ENCODE measurements around the gene ARMC9.
A peak's percentile ranks its signal among the peaks of the same experiment; 100 is the strongest.
"Not testable (repeated sequence)": the region's sequence is repeated elsewhere in the genome, so short reads cannot be mapped to it uniquely, and the experiment has no call there.

ARMC9 gene

DNA sequence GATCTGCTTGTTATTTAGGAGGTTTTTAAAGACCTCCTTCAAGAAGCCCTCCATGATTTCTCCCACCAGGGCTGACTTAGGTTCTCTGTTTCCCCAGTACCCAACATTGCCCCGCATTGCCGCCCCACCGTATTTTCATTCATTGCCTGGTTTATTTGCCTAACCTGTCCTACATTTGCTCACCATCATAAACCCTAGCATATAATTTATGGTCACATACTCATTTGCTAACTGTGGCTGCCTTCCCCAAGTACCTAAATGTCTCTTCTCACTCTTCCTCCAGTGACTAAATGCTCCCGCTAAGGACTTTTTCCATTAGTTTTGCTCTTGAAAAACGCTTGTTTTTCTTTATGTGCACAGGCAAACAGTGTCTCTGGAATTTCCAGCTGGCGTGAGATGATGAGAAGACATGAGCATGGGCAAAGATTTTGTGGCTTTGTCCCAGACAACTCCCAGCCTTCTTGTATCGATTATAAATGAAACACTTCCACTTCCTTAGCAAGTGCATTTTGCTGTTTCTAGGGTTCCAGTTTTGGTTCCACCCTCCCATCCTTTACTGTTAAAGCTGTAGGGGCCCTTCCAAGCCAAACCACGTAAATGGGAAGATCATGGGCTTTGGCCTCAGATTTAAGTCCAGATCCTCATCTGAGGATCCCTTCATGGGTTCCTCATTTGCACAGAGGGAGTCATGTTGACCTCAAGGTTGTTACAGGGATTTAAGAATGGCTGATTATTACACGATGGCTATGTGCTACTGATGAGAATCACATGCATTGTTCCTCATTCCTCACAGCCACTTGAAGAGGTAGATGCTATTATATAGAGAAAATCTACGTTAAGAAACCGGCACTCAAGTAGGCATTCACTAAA lies 21.0 kb upstream of the ARMC9 start:
- in situ Hi-C loops (cut with HindIII; ENCODE audit: low pct_ligation_motif_present, low pct_unique_long_range_greater_than_20kb, low sequenced_read_pairs) = no loop called here
- no peak for DNase-seq

DNA sequence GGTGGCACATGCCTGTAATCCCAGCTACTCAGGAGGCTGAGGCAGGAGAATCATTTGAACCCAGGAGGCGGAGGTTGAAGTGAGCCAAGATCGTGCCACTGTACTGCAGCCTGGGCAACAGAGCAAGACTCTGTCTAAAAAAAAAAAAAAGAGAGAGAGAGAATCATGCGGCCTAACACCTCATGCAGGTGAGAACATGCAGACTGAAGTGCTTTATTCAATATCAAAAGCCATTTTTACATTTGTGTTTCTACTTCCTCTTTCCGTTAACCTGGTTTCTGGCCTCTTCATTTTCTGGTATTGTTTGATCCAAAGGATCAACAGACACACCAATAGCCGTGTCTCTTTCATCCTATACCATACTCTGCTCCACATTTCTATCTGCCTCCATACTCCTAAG lies 19.6 kb upstream of the ARMC9 start:
- DNase-seq; in situ Hi-C loops (cut with HindIII; ENCODE audit: low pct_ligation_motif_present, low pct_unique_long_range_greater_than_20kb, low sequenced_read_pairs): not testable (repeated sequence)

DNA sequence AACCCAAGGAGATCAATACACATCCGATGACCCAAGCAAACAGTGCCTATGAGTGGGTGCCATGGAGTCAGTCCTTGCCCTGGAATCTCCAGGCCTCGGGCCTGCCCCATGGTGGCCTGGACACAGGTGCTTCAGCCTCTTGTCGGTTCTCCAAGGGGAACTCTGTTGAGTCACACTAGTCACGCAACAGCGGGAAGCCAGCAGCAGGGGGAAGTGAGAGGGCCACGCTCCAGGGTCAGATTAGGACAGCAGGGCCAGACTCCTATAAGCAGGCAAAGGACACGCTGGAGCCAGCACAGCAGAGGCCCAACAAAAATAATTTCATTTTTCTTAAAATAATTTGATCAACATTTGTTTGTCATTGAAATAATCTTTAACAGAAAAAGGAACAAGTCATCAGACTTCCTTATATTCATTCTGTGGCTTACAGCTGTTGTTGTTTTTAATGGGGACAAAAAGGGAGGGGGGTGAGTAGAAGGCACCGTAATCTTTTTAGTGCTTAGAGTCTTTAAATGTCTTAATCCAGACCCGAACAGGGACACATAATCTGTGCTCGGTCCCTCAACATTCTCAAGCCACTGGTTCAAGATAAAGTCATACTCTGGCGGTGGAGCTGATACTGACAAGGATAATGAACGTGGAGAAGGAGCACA lies 16.4 kb upstream of the ARMC9 start:
- DNase-seq = peak; percentile 64
- in situ Hi-C loops (cut with HindIII; ENCODE audit: low pct_ligation_motif_present, low pct_unique_long_range_greater_than_20kb, low sequenced_read_pairs) = no loop called here

DNA sequence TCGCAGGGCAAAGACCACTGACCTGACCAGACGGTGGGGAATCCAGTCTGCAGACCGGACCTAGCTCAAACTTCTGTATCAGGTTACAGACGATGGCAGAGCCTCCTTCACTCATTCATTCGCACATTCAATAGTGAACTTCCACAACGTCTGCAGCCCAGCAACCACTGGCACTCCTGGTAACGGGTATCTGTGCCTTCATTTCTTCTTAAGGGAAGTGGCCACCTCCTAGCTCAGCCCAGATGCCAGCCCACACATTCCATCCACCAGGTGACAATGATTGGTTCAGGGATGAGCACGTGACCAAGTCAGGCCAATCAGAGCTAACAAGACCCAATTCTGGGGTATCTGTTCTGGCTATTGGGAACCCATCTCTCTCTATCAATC lies 15.9 kb upstream of the ARMC9 start:
- no peak for DNase-seq
- in situ Hi-C loops (cut with HindIII; ENCODE audit: low pct_ligation_motif_present, low pct_unique_long_range_greater_than_20kb, low sequenced_read_pairs) = no loop called here

DNA sequence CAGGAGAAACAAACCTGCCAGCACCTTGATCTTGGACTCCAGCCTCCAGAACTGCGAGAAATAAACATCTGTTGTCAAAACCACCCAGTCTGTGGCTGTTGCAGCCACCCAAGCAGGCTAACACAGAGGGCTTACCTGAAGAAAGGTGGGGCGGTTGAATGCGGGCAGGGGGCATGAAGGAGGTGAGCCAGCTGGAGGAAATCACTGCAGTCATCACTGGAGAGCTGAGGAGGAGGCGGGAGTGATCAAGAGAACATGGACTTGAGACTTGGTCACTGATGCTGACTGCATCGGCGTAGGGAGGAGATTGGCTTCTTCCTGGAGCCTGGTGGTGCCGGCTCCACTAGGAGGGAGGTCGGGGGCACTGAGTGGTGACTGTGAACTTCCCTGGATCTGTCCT lies 14.6 kb upstream of the ARMC9 start:
- DNase-seq = no peak
- in situ Hi-C loops (cut with HindIII; ENCODE audit: low pct_ligation_motif_present, low pct_unique_long_range_greater_than_20kb, low sequenced_read_pairs) = no loop called here

DNA sequence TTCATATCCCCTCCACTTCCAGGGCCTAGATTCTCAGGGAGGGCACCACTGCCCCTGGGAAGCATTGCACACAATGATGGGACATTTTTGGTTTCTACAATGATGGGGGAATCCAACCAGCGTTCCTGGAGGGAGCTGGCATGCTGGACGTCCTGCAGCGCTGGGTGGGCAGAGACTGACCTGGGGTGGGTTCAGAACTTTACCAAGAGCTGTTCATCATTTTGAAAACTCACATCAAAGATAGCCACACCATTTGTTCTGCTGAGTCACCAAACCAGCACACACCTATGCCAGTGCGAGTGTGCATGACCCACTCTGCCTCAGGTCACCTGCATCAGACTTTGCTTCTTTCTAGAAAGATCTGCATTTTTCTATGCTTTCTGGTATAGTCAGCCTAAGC lies 14.1 kb upstream of the ARMC9 start:
- DNase-seq = no peak
- in situ Hi-C loops (cut with HindIII; ENCODE audit: low pct_ligation_motif_present, low pct_unique_long_range_greater_than_20kb, low sequenced_read_pairs) = no loop called here

DNA sequence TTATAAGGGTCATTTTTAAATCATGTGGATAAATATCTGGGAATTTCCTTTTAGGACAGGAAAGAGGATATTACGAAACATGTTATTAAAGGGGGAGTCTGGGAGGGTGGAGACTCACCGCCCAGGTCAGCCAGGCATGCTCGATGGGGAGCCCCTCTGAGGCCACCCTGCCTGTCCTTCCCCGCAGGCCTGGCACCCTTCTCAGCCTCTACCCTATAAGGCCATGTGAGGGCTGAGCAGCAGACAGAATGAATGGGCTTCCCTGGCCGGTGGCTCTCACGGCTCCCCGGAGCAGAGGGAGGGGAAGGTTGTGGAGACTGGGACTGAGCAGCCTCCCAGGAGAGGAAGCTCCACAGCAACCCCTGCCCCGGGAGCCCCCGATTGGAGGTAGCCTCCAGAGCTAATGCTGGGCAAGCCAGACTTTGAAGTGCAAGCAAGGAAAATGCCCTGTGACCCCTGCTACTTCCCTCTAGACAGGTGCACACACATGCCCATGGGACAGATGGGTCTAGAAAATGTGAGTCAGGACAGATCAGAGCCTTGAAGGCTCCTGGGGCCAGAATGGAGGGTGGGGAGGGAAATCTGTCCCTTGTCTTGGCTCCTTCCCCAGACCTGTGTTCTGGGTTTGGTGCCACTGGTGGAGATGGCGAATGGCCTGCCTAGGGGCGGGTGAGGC lies 13.2 kb upstream of the ARMC9 start:
- in situ Hi-C loops (cut with HindIII; ENCODE audit: low pct_ligation_motif_present, low pct_unique_long_range_greater_than_20kb, low sequenced_read_pairs) = no loop called here
- DNase-seq = no peak

DNA sequence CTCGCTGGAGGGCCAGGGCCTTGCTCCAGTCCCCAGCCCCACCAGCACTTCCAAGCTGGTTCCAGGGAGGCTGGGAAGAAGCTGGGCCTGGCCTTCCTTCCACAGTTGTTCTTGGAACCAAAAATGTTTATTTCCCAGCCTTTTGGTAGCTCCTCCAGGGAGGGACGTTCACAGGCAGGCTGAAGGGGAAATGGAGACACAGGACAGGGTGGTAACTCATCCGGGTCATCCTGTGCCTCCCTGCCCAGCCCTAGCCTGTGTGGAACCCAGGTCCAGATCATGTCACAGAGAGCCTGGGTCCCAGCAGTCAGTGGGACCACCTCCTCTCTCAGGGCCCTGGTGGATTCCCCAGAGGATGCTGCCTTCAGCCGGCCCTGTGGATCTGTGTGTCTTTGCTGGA lies 12.5 kb upstream of the ARMC9 start:
- no peak for DNase-seq
- in situ Hi-C loops (cut with HindIII; ENCODE audit: low pct_ligation_motif_present, low pct_unique_long_range_greater_than_20kb, low sequenced_read_pairs) = no loop called here

DNA sequence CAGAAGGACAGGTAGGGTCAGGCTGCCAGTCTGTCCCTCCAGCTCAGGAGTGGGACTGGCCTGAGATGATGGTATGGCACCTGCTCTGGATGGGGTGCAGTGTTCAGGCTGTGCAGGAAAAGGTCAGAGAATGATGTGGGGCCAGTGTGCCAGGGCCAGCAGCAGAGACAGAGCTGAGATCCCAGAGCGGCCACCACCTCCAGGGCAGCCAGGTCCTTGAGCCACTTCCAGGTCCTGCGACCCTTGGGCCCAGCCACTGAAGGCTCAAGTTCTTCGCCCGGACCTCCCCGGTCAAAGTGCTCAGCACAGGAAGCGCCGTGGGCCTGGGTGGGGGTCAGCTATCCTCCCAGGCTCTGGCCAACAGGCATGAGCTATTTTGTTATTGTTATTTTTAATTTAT lies 12.1 kb upstream of the ARMC9 start:
- no peak for DNase-seq
- in situ Hi-C loops (cut with HindIII; ENCODE audit: low pct_ligation_motif_present, low pct_unique_long_range_greater_than_20kb, low sequenced_read_pairs) = no loop called here

DNA sequence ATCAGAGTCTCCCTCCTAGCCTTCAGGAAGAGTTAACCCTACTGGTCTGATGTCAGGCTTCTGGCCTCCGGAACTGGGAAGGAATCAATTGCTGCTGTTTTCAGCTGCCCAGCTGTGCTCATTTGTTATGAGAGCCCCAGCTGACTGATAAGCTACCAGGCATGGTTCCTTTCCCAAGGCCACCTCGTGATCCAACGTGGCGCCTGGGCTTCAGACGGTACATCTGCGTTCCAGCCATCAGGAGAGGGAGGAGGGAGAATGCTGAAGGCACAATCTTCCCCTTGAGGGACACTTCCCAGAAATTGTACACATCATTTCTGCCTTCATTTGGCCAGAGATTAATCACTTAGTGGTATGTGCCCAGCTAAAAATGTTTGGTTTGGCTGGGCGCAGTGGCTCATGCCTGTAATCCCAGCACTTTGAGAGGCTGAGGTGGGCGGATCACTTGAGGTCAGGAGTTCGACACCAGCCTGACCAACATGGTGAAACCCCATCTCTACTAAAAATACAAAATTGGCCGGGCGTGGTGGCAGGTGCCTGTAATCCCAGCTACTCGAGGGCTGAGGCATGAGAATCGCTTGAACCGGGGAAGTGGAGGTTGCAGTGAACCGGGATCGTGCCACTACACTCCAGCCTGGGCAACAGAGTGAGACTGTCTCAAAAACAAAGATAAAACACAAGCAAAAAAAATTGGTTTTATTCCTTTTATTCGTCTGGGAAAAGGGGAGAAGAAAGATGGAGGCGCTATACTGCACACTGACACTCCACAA lies 10.5 kb upstream of the ARMC9 start:
- no peak for DNase-seq
- in situ Hi-C loops (cut with HindIII; ENCODE audit: low pct_ligation_motif_present, low pct_unique_long_range_greater_than_20kb, low sequenced_read_pairs) = no loop called here

DNA sequence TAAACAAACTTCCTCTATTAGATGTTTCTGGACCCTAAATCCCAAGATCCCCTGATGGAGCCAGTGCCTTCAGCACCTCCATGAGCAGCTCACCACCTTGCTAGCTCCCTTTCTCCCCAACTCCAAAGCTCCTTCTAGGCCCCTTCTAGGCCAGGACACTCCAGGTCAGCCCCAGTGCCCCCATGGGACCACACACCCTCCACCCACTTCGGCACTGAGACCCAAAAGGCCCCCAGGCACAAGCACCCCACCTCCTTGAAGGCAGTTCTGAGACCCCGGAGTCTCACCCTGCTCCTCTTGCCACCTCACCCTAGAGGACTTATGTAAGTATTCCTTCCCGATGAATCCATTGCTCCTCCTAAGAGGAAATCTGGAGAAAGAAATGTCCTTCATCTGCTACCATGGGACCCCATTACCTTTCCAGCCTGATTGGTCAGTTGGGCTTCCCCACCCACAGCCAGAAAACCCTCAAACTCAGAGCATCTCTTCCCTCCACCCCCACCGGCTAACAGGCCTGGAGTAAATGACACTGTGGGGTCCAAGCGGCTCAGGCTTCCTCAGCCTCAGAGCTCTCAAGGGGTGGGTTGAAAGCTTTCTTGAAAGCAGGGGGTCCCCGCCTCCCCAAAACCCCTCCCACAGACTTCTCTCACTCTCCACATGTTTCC lies 9.8 kb upstream of the ARMC9 start:
- no peak for DNase-seq
- in situ Hi-C loops (cut with HindIII; ENCODE audit: low pct_ligation_motif_present, low pct_unique_long_range_greater_than_20kb, low sequenced_read_pairs) = no loop called here

DNA sequence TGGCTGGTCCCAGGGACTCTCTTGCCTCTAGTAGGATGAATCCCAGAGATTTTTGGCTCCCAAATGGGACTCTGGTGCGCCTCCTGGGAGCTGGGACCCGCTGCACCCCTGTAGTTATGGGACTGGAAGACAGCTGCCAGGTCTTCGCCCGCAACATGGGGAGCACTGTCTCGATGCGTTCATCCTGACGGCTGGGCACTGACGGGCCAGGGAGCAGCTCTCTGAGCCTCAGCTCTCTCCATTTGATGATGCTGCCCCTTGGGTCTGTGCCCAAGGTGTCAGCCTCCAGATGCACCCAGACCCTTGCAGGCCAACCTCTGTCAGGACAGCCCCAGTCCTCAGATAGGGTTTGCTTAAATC lies 9.3 kb upstream of the ARMC9 start:
- in situ Hi-C loops (cut with HindIII; ENCODE audit: low pct_ligation_motif_present, low pct_unique_long_range_greater_than_20kb, low sequenced_read_pairs) = no loop called here
- no peak for DNase-seq

DNA sequence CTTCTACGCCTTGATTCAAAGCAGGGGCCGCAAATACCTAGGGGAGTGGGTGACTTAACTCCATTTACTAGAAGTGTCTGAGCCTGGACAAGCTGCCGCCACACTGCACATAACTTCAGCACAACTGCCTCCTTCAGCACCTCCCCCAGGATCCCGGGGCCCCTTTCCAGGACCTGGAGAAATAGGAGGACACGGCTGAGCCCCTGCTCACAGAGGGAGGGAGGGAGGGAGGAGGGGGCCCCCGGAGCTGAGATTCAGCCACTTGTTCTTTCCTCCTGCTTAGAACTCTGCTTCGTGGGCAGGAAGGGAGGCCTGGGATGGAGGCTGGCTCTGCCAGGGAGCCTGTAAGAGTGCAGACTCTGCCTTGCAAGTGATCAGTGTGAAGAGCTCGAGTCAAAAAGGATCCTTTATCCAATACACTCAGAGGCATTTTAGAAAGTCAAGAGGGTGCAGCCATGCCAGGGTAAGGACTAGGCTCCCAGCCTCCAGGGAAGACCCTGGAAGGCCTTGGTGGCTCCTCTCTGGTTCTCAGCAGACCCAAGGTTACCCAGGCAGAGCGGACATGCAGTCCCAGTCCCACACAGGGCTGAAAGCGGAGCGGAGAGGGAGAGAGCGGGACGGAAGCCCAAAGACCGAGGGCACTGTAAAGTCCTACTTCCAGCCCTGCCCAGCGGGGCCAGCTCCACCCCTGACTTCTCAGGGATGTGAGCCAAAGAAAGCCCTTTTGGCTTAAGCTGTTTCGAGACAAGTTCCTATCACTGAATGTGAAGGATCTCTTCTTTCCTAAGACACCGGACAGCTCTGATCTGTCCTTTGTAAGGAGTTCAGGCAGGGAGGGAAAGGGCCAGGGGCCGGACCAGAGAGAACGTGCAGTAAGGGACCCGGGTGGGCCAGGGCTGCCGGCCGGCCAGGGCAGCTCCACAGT lies 8.6 kb upstream of the ARMC9 start:
- in situ Hi-C loops (cut with HindIII; ENCODE audit: low pct_ligation_motif_present, low pct_unique_long_range_greater_than_20kb, low sequenced_read_pairs) = no loop called here

DNA sequence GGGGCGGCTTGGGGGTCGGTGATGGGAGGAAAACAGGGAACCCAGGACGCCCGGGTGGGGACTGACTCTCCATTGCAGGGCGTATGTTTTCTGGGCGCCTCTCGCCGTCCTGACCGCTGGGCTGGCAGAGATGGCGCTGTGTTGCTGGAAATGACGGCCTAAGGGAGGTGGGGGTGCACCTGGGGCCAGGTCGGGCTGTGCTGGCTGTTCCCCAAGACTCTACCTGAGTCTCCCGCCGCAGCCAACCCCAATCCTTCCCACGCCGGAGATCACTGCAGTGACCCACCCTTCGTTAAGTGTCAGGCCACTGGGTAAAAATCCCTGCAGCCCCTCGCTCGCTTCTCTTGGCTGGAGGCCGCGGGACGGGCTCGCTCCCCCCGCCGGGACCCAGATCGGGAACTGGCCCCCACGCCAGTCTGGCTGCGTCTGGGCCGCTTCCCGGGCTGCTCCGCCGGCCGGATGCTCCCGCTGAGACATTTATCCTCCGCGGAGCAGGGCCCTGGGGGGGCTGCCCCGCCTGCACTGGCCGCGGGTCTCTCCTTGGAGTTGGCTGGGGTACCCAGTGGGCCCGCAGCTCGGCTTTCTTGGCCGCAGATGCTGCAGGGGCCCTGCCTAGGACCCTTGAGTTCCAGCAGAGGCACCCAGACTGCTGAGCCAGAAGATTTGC lies 7.8 kb upstream of the ARMC9 start:
- DNase-seq = no peak

More for the DNA sequence above, 8.6 kb upstream of the ARMC9 start:
- DNase-seq = no peak

DNA sequence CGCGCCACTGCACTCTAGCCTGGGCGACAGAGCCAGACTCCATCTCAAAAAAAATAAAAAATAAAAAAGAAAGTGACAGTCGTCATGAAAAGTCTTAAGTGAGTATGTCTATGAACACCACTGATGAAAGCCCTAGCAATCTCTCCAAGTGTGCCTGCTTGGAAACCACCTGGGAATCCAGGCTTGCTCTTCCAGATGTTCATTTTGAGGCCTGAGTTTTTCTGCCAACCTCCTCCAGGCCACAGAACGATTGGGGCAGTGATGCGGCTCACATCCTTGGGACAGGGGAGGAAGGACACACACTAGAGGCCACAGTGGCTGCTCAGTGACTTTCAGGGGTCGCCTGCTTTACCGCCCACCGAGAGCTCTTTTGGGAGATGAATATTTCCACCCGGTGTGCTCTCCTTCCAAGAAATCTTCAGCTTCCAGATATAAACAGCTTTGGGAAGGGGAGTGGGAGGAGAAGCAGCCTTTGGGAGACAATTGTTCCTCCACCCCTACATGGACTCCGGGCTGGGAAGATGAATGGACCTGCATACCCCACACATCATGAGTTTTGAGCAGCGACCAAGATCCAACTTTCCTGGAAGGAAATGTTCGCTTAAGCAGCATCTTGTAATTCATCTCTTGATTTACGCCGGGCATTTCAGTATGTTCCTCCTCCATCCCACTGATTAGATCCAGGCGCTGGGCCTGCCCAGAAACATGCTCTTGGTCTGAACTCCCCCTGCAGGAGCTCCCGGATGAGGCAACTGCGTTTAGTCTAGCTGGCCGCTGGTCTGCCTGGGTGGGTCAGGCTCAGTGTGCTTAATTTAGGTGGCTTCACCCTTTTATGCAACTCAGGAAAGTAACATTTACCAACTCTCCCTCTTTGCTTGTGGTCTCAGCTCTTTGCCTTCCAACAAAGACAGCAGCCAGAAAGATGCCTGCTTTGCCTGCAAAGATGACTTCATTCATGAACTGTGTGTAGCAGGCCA lies 6.2 kb upstream of the ARMC9 start:
- DNase-seq = peak; percentile 51
- in situ Hi-C loops (cut with HindIII; ENCODE audit: low pct_ligation_motif_present, low pct_unique_long_range_greater_than_20kb, low sequenced_read_pairs) = no loop called here

More for the DNA sequence above, 7.8 kb upstream of the ARMC9 start:
- in situ Hi-C loops (cut with HindIII; ENCODE audit: low pct_ligation_motif_present, low pct_unique_long_range_greater_than_20kb, low sequenced_read_pairs) = no loop called here

DNA sequence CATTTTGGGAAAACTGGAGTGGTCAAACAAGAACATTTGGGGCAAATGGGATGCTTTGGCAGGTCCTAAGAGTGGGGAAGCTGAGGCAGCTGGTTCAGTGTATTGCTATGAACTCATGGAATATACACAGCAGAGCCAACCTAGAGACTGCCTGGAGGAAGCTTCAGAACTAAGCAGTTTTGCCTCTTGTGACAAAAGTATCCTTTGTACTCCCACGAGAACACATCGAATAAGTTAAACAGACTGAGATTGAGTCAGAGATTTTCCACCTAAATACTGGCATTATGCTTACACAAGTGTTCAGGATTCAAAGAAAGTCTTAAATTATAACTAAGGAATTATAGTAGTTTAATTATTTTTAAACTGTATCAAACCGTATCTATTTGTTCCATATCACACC lies 5.2 kb upstream of the ARMC9 start:
- no peak for DNase-seq
- in situ Hi-C loops (cut with HindIII; ENCODE audit: low pct_ligation_motif_present, low pct_unique_long_range_greater_than_20kb, low sequenced_read_pairs) = no loop called here

Measured in ACHN (cell line).